Measurements from ENCODE around the gene NFKBIZ.

NFKBIZ gene

GRCh38 chr3:101825904-101826445 is 23.3 kb upstream of the NFKBIZ start:
- no peak for DNase-seq (ENCODE audit: low read depth)

- peak; percentile 65 for DNase-seq (ENCODE audit: low read depth)
These were observed 21.8 kb upstream of the NFKBIZ start for GRCh38 chr3:101827211-101828174.

GRCh38 chr3:101828276-101828675 is 21.0 kb upstream of the NFKBIZ start:
- DNase-seq (ENCODE audit: low read depth) = no peak

- no peak for DNase-seq (ENCODE audit: low read depth)
These were observed 20.4 kb upstream of the NFKBIZ start for GRCh38 chr3:101828691-101829436.

GRCh38 chr3:101829437-101829830 is 19.9 kb upstream of the NFKBIZ start:
- no peak for DNase-seq (ENCODE audit: low read depth)

- DNase-seq (ENCODE audit: low read depth) = no peak
These were observed 19.4 kb upstream of the NFKBIZ start for GRCh38 chr3:101829874-101830273.

GRCh38 chr3:101833446-101833974 is 15.8 kb upstream of the NFKBIZ start:
- DNase-seq (ENCODE audit: low read depth) = no peak

GRCh38 chr3:101835676-101836075 is 13.6 kb upstream of the NFKBIZ start:
- DNase-seq (ENCODE audit: low read depth) = no peak

GRCh38 chr3:101836160-101836559 is 13.2 kb upstream of the NFKBIZ start:
- DNase-seq (ENCODE audit: low read depth) = no peak

GRCh38 chr3:101836652-101837598 is 12.4 kb upstream of the NFKBIZ start:
- DNase-seq (ENCODE audit: low read depth) = no peak

GRCh38 chr3:101838691-101839090 is 10.6 kb upstream of the NFKBIZ start:
- DNase-seq (ENCODE audit: low read depth) = no peak

- no peak for DNase-seq (ENCODE audit: low read depth)
These were observed 9.2 kb upstream of the NFKBIZ start for GRCh38 chr3:101840066-101840465.

GRCh38 chr3:101842245-101842934 is 6.9 kb upstream of the NFKBIZ start:
- DNase-seq (ENCODE audit: low read depth) = no peak

GRCh38 chr3:101842935-101843330 is 6.4 kb upstream of the NFKBIZ start:
- no peak for DNase-seq (ENCODE audit: low read depth)

GRCh38 chr3:101845425-101845824 is 3.9 kb upstream of the NFKBIZ start:
- no peak for DNase-seq (ENCODE audit: low read depth)

- no peak for DNase-seq (ENCODE audit: low read depth)
These were observed 2.6 kb upstream of the NFKBIZ start for GRCh38 chr3:101846709-101847108.

GRCh38 chr3:101847328-101847727 is 2.0 kb upstream of the NFKBIZ start:
- no peak for DNase-seq (ENCODE audit: low read depth)

GRCh38 chr3:101848326-101848725 is 988 bp upstream of the NFKBIZ start:
- DNase-seq (ENCODE audit: low read depth) = no peak

GRCh38 chr3:101849714-101850245 is 466 bp downstream of the NFKBIZ start:
- peak; percentile 43 for DNase-seq (ENCODE audit: low read depth)

- no peak for DNase-seq (ENCODE audit: low read depth)
These were observed 1.1 kb downstream of the NFKBIZ start for GRCh38 chr3:101850246-101851051.

Data from activated T-cell treated with anti-CD3 and anti-CD28 coated beads for 1 hour (primary cell).